G401.6 (cell line): ENCODE results near the gene EYA3.

ENCODE experiments used
- FAIRE-seq: peaks from 2 replicates; lab custom pipeline; 2012; peaks lifted over from hg19 to GRCh38; lab: Jason Lieb, UNC

The EYA3 gene

GRCh38 chr1:27936370-27936769, 152.0 kb downstream of the EYA3 start:
- no peak for FAIRE-seq

- FAIRE-seq = no peak
These were observed 152.7 kb downstream of the EYA3 start for GRCh38 chr1:27935721-27936120.

- FAIRE-seq = no peak
These were observed 153.4 kb downstream of the EYA3 start, which contains the start of gene SMPDL3B for GRCh38 chr1:27934818-27935549. TSS of gene SMPDL3B (plus strand) at chr1:27935000. CDS start at chr1:27935184, 184 bp downstream.

GRCh38 chr1:27931759-27932158, 156.7 kb downstream of the EYA3 start:
- no peak for FAIRE-seq

GRCh38 chr1:27931184-27931583, 157.2 kb downstream of the EYA3 start:
- FAIRE-seq = no peak

GRCh38 chr1:27928216-27928954, 160.0 kb downstream of the EYA3 start:
- no peak for FAIRE-seq

- no peak for FAIRE-seq
These were observed 166.1 kb downstream of the EYA3 start for GRCh38 chr1:27922272-27922671.
